Activated CD4-positive, CD25-positive, alpha-beta regulatory T cell treated with anti-CD3 and anti-CD28 coated beads, Interleukin-2, amount 50 U/mL, for 72 hours (primary cell): Measurements from ENCODE around the gene TMEM161B.
"Not testable (repeated sequence)": the region's sequence is repeated elsewhere in the genome, so short reads cannot be mapped to it uniquely, and the experiment has no call there.

Source experiments
- DNase-seq: peaks from one replicate; pipeline ENCODE4 v3.0.0; 2021

The TMEM161B gene

DNA sequence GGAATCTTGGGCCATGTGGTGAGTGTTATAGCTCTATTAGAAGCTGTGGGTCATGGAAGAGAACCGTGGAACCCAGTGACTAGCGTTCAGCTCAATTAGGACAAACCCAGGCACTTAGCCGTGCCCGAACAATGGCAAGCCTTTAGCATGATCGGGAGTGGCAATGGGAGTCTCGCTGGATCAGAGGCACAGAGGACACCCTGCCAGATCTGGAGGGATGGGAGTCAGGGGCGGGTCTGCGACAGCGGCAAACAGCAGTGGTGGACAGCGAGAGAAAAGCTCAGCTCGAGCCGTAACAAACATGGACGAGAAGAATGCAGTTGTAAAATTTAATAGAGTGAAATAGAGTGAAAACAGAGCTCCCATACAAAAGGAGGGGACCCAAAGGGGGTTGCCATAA is 91.2 kb downstream of the TMEM161B start:
- not testable (repeated sequence) for DNase-seq

DNA sequence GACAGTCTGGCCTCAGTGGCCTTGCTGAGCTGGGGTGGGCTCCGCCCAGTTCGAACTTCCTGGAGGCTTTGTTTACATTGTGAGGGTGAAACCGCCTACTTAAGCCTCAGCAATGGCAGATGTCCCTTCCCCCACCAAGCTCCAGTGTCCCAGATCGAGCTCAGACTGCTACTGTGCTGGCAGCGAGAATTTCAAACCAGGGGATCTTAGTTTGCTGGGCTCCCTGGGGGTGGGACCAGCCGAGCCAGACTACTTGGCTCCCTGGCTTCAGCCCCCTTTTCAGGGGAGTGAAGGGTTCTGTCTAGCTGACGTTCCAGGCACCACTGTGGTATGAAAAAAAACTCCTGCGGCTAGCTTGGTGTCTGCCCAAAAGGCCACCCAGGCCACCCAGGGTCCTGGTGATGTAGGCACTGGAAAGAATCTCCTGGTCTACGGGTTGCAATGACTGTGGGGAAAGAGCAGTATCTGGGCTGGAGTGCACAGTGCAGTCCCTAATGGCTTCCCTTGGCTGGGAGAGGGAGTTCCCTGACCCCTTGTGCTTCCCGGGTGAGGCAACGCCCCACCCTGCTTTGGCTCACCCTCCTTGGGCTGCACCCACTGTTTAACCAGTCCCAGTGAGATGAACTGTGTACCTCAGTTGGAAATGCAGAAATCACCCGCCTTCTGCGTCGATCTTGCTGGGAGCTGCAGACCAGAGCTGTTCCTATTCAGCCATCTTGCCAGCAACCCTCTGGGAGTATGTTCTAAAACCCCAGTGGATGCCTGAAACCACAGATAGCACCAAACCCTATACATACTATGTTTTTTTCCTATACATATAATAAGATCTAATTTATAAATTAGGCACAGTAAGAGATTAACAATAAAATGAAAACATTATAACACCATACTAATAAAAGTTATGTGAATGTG is 95.5 kb downstream of the TMEM161B start:
- DNase-seq, result no peak

DNA sequence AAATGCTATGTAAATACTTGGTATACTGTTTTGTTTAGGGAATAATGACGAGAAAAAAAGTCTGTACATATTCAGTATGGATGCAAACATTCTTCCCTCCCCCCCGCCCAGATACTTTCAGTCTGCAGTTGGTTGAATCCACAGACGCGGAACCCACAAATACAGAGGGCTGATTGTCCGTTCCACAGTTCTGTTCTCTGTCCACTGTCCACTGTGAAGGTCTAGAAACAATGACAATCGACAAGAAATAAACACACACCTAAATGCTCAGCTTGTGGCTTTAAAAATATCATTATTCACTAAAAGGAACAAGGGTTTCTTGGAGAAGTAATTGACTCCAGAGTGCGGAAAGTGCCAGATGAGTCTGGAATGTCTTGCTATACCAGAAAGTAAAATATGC is 109.1 kb downstream of the TMEM161B start:
- no peak for DNase-seq

DNA sequence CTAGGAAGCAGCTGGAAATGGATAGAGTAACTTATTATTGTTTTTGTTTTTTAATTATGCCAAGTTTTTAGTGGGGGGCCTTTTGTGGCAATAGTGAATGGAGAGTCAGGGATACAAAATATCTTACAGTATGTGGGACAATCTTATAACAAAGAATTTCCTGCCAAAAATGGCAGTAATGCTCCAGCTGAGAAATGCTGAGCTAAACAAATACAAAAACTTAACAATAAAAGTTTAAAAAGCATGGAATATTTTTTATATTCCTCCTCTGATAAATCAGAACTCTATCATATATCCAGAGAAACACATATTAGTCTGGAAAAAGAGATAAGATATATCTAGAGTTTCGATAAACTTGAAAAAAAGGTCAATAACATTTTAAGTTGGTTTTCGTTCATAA is 110.6 kb downstream of the TMEM161B start:
- no peak for DNase-seq

DNA sequence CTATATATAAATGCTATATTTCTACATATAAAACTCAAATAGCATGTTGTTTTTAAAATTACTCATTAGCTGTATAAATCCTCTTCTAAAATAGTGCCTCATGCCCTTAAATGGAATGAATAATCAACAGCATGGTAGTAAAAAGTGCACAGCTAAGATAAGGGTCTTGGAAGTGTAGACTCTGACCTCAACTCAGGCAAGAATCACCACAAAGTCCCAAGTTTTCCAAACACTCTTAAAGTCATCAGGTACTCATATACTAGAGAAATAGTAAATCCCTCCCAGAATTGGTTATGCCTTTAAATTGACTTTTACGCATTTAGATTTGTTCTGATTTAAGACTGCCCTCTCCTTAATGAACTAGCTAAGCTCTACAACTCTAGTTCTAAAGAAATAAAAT is 113.8 kb downstream of the TMEM161B start:
- DNase-seq, result no peak

DNA sequence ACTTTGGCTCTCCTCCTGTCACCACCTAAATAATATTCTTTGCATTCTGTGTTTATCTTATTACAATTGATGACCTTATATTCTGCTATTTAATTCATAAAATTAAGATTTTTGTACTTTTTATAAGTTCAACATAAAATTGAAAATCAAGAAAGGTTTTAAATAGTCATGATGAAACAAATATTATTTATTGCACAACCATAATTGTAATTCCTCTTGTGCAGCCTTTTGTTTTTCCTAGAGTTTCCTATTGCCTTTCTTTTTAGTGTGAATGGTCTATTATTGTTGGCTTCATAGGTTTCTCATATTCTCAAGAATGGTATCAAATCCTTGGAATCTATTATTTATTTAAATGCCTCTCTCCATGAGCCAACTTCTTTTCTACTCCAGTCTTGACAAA is 117.9 kb downstream of the TMEM161B start:
- DNase-seq, result no peak

DNA sequence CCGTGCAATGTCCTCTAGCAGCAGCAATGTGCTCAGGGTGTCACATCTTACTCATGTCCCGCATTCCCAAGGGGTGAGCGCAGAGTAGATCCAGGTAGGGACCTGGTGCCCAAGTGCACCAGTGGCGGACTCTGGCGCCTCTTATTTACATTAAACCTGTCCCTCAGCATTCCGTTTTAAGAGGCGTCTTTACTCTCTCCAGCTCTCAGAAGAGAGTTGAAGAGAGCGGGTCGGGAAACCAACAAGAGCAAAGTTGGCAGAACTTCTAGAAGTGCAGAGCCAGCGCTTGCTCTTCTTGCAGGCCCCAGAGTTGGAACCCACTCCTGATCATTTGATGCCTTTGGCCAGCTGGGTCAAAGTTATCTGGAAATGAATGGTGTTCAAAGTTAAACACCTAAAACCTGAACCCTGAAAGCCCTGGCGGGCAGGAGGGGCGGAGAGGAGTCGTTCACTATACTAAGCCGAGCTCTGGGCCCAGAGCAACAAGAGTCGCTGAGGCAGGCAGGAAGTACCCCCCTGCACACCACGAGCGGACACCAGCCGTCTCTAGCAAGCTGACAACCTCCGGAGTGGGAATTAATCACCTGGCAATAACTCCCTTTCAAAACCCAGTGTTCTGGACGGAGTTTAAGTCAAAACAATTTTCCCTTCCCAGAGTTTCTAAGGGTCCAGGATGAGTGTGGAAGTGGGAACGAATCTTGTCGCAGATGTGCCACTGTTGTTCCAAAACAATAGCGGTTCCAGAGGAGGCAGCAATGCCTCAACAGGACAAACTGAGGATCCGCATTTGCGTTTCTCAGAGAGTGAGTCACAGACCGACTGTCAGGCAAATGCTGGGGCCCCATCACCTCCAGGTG is 122.8 kb downstream of the TMEM161B start:
- DNase-seq, result no peak

DNA sequence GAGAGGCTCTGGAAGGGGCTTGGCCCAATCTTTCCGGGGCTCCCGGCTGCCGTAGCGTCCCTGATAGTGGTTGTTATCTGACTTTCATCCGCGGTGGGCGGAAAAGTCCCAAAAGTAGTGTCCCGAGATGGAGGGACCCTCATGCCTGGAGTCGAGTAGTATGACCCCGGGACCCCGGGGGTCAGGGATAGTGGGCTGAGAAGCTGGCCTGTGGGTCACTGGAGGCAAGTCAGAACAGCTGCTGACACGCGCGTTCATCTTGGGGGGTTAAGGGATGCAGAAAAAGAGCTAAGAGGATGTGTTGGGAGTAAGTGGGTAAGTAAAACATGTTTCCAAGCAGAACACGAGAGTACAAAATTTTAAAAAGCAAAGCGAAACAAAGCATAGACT is 123.4 kb downstream of the TMEM161B start:
- DNase-seq, result no peak
